Upper lobe of left lung (tissue), 6 donors: ENCODE measurements around the gene CDK11B. TPM values are rescaled to one million over a fixed set of nuclear protein-coding genes. Genes with fewer than 3 reads are reported as not detected.
"Not testable (repeated sequence)": the region's sequence is repeated elsewhere in the genome, so short reads cannot be mapped to it uniquely, and the experiment has no call there.

Experiments used
- ATAC-seq, 2 donors: fragments of 200-7000 bp; cut with Tn5 transposase; one replicate each; pipeline ENCODE4 v1.9.1; 2022; ENCODE audit warnings: mild to moderate bottlenecking in 2 of 2, moderate library complexity in 2 of 2; ENCODE audit not compliant: low FRiP score in 2 of 2
- DNase-seq, 2 donors: peaks; one replicate each; pipeline ENCODE4 v3.0.0-alpha.2; 2019 to 2020
- H3K27ac ChIP-seq, 4 donors: fragments of 200-600 bp; sonication (generic); one replicate each; pipeline ENCODE4 v1.5.1; 2016 to 2019
- H3K27me3 ChIP-seq, 4 donors: fragments of 200-600 bp; sonication (generic); one replicate each; pipeline ENCODE4 v1.5.1; 2017 to 2019
- H3K36me3 ChIP-seq, 4 donors: fragments of 200-600 bp; sonication (generic); one replicate each; pipeline ENCODE4 v1.5.1; 2016 to 2019
- H3K4me1 ChIP-seq, 4 donors: fragments of 200-600 bp; sonication (generic); one replicate each; pipeline ENCODE4 v1.5.1; 2018 to 2019
- H3K4me3 ChIP-seq, 4 donors: fragments of 200-600 bp; sonication (generic); one replicate each; pipeline ENCODE4 v1.5.1; 2017 to 2019; ENCODE audit warnings: mild to moderate bottlenecking in 2 of 4, moderate library complexity in 1 of 4
- H3K9me3 ChIP-seq, 4 donors: fragments of 200-600 bp; sonication (generic); one replicate each; pipeline ENCODE4 v1.5.1; 2018 to 2019
- EP300 ChIP-seq, 4 donors: sonication (generic); formaldehyde crosslinking; IDR thresholded peaks; one replicate each; pipeline ENCODE4 v1.5.1; 2017; ENCODE audit warnings: antibody characterized with exemption in 4 of 4, control low read depth in 2 of 4
- POLR2A ChIP-seq, 4 donors: fragments of 450-650 bp; IDR thresholded peaks; one replicate each; pipeline ENCODE4 v1.5.1; 2016 to 2017; ENCODE audit warnings: antibody characterized with exemption in 4 of 4, mild to moderate bottlenecking in 2 of 4
- POLR2AphosphoS5 ChIP-seq, 2 donors: sonication (generic); formaldehyde crosslinking; IDR thresholded peaks; one replicate each; pipeline ENCODE4 v1.5.1; 2017; ENCODE audit warnings: antibody characterized with exemption in 2 of 2
- WGBS, 2 donors: methylation state at CpG; one replicate each; pipeline ENCODE4 v1.1.5; 2017 to 2018; 5-methylcytosine and 5-hydroxymethylcytosine counted together
- total RNA-seq, 6 donors: library from RNA; depleted of rRNA in 4 of 6; stranded (reverse); fragments of >200 nt in 4 of 6; gene quantifications; one replicate each; pipeline versions ENCODE4 v1.1.0 to v1.2.1, GENCODE V29; 2016 to 2021
- TF ChIP-seq, protein P1 (sequence below), 6 experiments: fragments of 450-650 bp in 4 of 6; fragments of 200-600 bp in 2 of 6; sonication (generic) in 2 of 6; IDR thresholded peaks; one replicate each; pipeline ENCODE4 v1.5.1; 2016 to 2019; ENCODE audit warnings: antibody characterized with exemption in 6 of 6
- donor health status: DM: no; HTN: no; CAD: no; lungs with moderate emphysema.
- donor health status: DM: no; HTN: yes; CAD: no; lungs with severe emphysema.

The CDK11B gene
- total RNA-seq, 6 donors from 2014 or later: 20.8 to 55.5 (median 24.9) TPM

- TF ChIP-seq POLR2AphosphoS5 (IDR thresholded peaks at IDR 0.05) (no peak), POLR2A (IDR thresholded peaks at IDR 0.05) (no peak)
- H3K27me3 ChIP-seq: peaks cover 0 to 4% (median 1%) of the 10 kb centered on the region in 4 donors
- peak in 1 of 2 donors; percentile 75 for DNase-seq
- no peak for ATAC-seq
- H3K4me1 ChIP-seq: peaks cover 12 to 25% (median 19%) of the 10 kb centered on the region in 4 donors
- no peaks in the 10 kb centered on the region for H3K36me3 ChIP-seq
- no peak overlapping the region for H3K4me3 ChIP-seq
- H3K27ac ChIP-seq: no peak overlapping the region
- 89 to 94% methylated on average over 13 to 27 of the region's 28 CpGs for WGBS, 2 donors
- H3K9me3 ChIP-seq: no peaks in the 10 kb centered on the region
Measured at GRCh38 chr1:1598051-1598719, 60.6 kb downstream of the CDK11B start.

DNA sequence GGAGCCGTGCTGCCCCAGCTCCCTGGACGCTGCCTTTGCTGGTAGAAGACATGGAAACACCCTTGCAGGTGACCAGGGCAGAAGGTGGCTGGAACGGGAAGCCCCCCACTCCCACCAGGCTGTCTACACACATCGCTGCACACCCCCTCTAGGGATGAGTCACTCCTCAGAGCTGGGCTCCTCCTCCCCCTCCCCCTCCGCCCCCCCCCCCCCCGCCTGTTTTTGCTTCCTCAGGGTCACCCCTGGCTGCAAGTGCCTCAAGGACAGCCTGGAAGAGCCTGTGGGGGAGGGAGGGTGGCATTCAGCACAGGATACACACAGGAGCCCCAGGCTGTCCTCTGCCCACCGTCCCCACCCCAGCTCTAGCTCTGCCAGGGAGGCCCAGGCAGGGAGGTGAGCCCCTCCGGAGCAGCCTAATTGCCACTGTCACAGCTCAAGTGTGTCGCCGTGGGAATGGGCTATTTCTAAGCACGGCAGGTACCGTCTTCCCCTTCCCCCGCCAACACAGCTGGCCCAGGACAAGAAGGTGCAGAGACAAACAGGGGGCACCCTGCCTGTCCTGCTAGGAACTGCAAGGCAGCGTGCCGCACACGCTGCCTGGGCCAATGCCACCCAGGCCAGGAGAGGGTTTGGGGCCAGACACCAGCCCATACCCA is 61.4 kb downstream of the CDK11B start:
- H3K27me3 ChIP-seq: peaks cover 0 to 4% (median 1%) of the 10 kb centered on the region in 4 donors
- ATAC-seq: no peak
- no peaks in the 10 kb centered on the region for H3K9me3 ChIP-seq
- no peaks in the 10 kb centered on the region for H3K36me3 ChIP-seq
- H3K27ac ChIP-seq: no peak overlapping the region
- 19 to 35% methylated on average over 7 to 10 of the region's 16 CpGs for WGBS, 2 donors
- no peak overlapping the region for H3K4me3 ChIP-seq
- H3K4me1 ChIP-seq: peaks cover 12 to 25% (median 19%) of the 10 kb centered on the region in 4 donors
- TF ChIP-seq, protein P1, sequence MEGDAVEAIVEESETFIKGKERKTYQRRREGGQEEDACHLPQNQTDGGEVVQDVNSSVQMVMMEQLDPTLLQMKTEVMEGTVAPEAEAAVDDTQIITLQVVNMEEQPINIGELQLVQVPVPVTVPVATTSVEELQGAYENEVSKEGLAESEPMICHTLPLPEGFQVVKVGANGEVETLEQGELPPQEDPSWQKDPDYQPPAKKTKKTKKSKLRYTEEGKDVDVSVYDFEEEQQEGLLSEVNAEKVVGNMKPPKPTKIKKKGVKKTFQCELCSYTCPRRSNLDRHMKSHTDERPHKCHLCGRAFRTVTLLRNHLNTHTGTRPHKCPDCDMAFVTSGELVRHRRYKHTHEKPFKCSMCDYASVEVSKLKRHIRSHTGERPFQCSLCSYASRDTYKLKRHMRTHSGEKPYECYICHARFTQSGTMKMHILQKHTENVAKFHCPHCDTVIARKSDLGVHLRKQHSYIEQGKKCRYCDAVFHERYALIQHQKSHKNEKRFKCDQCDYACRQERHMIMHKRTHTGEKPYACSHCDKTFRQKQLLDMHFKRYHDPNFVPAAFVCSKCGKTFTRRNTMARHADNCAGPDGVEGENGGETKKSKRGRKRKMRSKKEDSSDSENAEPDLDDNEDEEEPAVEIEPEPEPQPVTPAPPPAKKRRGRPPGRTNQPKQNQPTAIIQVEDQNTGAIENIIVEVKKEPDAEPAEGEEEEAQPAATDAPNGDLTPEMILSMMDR (IDR thresholded peaks at IDR 0.05): peak in 3 of 6 experiments; percentile 13 to 53 (median 24)
- no peak for TF ChIP-seq POLR2A (IDR thresholded peaks at IDR 0.05)
- DNase-seq: no peak

GRCh38 chr1:1596493-1597274 is 62.1 kb downstream of the CDK11B start:
- WGBS, 2 donors: 41 to 54% methylated on average over 7 to 11 of the region's 12 CpGs
- ATAC-seq (no peak), DNase-seq (peak in 1 of 2 donors; percentile 43)
- no peaks in the 10 kb centered on the region for H3K9me3 ChIP-seq
- H3K27me3 ChIP-seq: peaks cover 0 to 4% (median 1%) of the 10 kb centered on the region in 4 donors
- no peak overlapping the region for H3K4me3 ChIP-seq
- peaks cover 12 to 25% (median 19%) of the 10 kb centered on the region in 4 donors for H3K4me1 ChIP-seq
- TF ChIP-seq POLR2AphosphoS5 (IDR thresholded peaks at IDR 0.05) (no peak), POLR2A (IDR thresholded peaks at IDR 0.05) (no peak), EP300 (IDR thresholded peaks at IDR 0.05) (no peak)
- TF ChIP-seq, protein P1 (IDR thresholded peaks at IDR 0.05): no peak
- H3K27ac ChIP-seq: no peak overlapping the region
- no peaks in the 10 kb centered on the region for H3K36me3 ChIP-seq

GRCh38 chr1:1595341-1595740 is 63.5 kb downstream of the CDK11B start:
- H3K27me3 ChIP-seq, H3K4me3 ChIP-seq, DNase-seq, H3K27ac ChIP-seq, H3K9me3 ChIP-seq, H3K36me3 ChIP-seq, ATAC-seq: not testable (repeated sequence)
- 77 to 84% methylated on average over 2 of the region's 2 CpGs for WGBS, 2 donors
- H3K4me1 ChIP-seq: peaks cover 9 to 19% (median 11%) of the 10 kb centered on the region in 4 donors

GRCh38 chr1:1594602-1595260 is 64.1 kb downstream of the CDK11B start:
- DNase-seq (no peak), ATAC-seq (no peak)
- 62 to 72% methylated on average over 7 to 10 of the region's 10 CpGs for WGBS, 2 donors
- Histone ChIP-seq H3K9me3 (no peaks in the 10 kb centered on the region), H3K27me3 (peaks cover 0 to 4% (median 1%) of the 10 kb centered on the region in 4 donors), H3K4me1 (peaks cover 7 to 15% (median 9%) of the 10 kb centered on the region in 4 donors), H3K27ac (no peak overlapping the region), H3K36me3 (no peaks in the 10 kb centered on the region), H3K4me3 (no peak overlapping the region)
- no peak for TF ChIP-seq EP300 (IDR thresholded peaks at IDR 0.05)
- TF ChIP-seq POLR2A (IDR thresholded peaks at IDR 0.05): no peak
- TF ChIP-seq, protein P1 (IDR thresholded peaks at IDR 0.05): no peak
- no peak for TF ChIP-seq POLR2AphosphoS5 (IDR thresholded peaks at IDR 0.05)
